Measurements from ENCODE around the gene IFITM5. TPM values are rescaled to one million over a fixed set of nuclear protein-coding genes. Genes with fewer than 3 reads are reported as not detected.

Gene IFITM5
- total and polyA plus RNA-seq, 9 of the 15 experiments (the other 6 are each of a cell fraction or from before 2014, with no cell fraction given), result 0.19 TPM; not detected in 8

- no peak overlapping the region for H3K27ac ChIP-seq (ENCODE audit: extremely low read depth, low read depth, low read length)
- DNase-seq (ENCODE audit: extremely low read depth in 1 of 4, low spot score in 3 of 4), result no peak
- H3K4me1 ChIP-seq (replicated peaks in 1 of 2; ENCODE audit: control insufficient read depth in 2 of 2, insufficient read depth in 2 of 2, low read length in 2 of 2), result peaks cover 13 to 68% of the 10 kb centered on the region in 2 experiments; a peak in 4 of 5 replicates
- WGBS (ENCODE audit: insufficient coverage, low coverage, missing lambda C conversion rate), result 67% methylated on average over 15 of the region's 24 CpGs
- no peak overlapping the region for H3K4me3 ChIP-seq
- H3K79me2 ChIP-seq (ENCODE audit: control insufficient read depth, insufficient read depth, low read length), result peaks cover 20% of the 10 kb centered on the region
- H3K4me2 ChIP-seq (ENCODE audit: insufficient read depth, low read length), result no peak overlapping the region
- no TSS peak for BruUV-seq (replicated peaks)
- H4K20me1 ChIP-seq (replicated peaks; ENCODE audit: control insufficient read depth, insufficient read depth, low read length), result no peaks in the 10 kb centered on the region
- peaks cover 3% of the 10 kb centered on the region; the same call in 1 of the 3 replicates for H3K36me3 ChIP-seq (ENCODE audit: control insufficient read depth, insufficient read depth, low read length)
- intact Hi-C loops (cut with micrococcal nuclease) (no loop called here), in situ Hi-C loops (cut with MboI) (no loop called here)
- H3K27me3 ChIP-seq (ENCODE audit: control insufficient read depth in 2 of 2, insufficient read depth in 2 of 2, low read length in 2 of 2), result no peaks in the 10 kb centered on the region
- TF ChIP-seq SIN3A (IDR thresholded peaks at IDR 0.05; ENCODE audit: borderline replicate concordance in 2 of 2, control insufficient read depth in 1 of 2, low read depth in 2 of 2, low read length in 2 of 2) (no peak), FOXP4 (CRISPR knock-in tag; IDR thresholded peaks at IDR 0.05; ENCODE audit: borderline replicate concordance) (no peak), ZC3H11A (IDR thresholded peaks at IDR 0.05; ENCODE audit: low read depth, low read length) (no peak), ZNF395 (CRISPR knock-in tag; IDR thresholded peaks at IDR 0.05) (no peak), POLR2G (IDR thresholded peaks at IDR 0.05; ENCODE audit: low read depth, low read length) (peak; percentile 47; the same call in 1 of the 2 replicates), SP1 (CRISPR knock-in tag; IDR thresholded peaks at IDR 0.05) (no peak), RBFOX2 (IDR thresholded peaks at IDR 0.05; ENCODE audit: low read depth, low read length) (peak; percentile 14; the same call in 1 of the 2 replicates), ZNF253 (CRISPR knock-in tag; conservative IDR thresholded peaks at IDR 0.05) (no peak), ZNF695 (CRISPR knock-in tag; IDR thresholded peaks at IDR 0.05) (no peak)
- H3K9me1 ChIP-seq (ENCODE audit: control insufficient read depth, insufficient read depth, low read length), result no peaks in the 10 kb centered on the region
- CTCF ChIA-PET (ENCODE audit: low intra/inter-chr PET ratio), result no interaction called here
- no peak for ATAC-seq
- POLR2A ChIA-PET, result interaction anchor here (0.6 to 1.4 kb wide), 4 partner anchors 12 to 16 kb away, joined by 3 to 5 read pairs (median 4); no protein-coding TSS in a partner anchor
- H3K9ac ChIP-seq (ENCODE audit: insufficient read depth in 1 of 2, low read depth in 2 of 2, low read length in 2 of 2), result peak overlapping the region in 1 of 2 experiments; percentile 52; a peak in 2 of 4 replicates
- FAIRE-seq, result no peak
- H2AFZ ChIP-seq (ENCODE audit: low read depth, low read length), result no peak overlapping the region
- no peaks in the 10 kb centered on the region; the same call in 1 of the 2 replicates for H3K9me3 ChIP-seq (replicated peaks; ENCODE audit: control insufficient read depth, insufficient read depth, low read depth, low read length)
Observed at GRCh38 chr11:284105-285020, 15.0 kb downstream of the IFITM5 start.

Measured in K562 (cell line).